ENCODE data around the gene CLDN14. TPM values are rescaled to one million over a fixed set of nuclear protein-coding genes. Genes with fewer than 3 reads are reported as not detected.

CLDN14 gene
- total RNA-seq, 1 donor: not detected

DNA sequence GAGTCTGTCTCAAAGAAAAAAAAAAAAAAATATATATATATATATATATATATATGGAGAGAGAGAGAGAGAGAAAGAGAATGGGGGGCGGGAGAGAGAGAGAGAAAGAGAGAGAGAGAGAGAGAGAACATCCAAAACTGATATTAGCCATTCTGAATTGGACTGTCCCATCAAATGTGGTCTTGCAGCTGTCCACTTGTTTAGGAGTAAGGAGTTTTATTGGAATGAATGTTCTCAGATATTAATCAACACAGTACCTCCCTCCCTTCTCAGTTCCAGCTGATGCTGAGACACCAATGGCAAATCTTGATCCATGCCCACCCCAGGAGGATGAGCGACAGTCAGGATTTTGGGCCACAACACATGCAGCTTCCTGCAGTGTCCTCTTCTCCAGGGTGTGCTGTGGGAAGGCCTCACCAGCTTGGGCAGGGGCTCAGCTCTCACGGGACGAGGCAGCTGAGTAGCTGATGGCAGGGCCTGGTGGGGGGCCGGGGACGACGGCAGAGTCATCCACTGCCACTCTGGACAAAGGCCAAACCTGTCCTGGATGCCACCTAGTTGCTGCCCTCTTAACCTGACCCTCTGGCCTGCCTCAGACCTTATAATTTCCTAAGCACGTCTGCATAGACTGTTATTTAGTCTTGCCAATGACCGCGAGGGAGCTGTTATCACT lies 9.3 kb upstream of the CLDN14 start:
- no peak for DNase-seq (ENCODE audit: low read depth)
- H3K4me3 ChIP-seq (ENCODE audit: low read depth, low read length): no peak overlapping the region
- TF ChIP-seq, protein P1, sequence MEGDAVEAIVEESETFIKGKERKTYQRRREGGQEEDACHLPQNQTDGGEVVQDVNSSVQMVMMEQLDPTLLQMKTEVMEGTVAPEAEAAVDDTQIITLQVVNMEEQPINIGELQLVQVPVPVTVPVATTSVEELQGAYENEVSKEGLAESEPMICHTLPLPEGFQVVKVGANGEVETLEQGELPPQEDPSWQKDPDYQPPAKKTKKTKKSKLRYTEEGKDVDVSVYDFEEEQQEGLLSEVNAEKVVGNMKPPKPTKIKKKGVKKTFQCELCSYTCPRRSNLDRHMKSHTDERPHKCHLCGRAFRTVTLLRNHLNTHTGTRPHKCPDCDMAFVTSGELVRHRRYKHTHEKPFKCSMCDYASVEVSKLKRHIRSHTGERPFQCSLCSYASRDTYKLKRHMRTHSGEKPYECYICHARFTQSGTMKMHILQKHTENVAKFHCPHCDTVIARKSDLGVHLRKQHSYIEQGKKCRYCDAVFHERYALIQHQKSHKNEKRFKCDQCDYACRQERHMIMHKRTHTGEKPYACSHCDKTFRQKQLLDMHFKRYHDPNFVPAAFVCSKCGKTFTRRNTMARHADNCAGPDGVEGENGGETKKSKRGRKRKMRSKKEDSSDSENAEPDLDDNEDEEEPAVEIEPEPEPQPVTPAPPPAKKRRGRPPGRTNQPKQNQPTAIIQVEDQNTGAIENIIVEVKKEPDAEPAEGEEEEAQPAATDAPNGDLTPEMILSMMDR (IDR thresholded peaks at IDR 0.05; ENCODE audit: insufficient read depth, low read depth, low read length): no peak

DNA sequence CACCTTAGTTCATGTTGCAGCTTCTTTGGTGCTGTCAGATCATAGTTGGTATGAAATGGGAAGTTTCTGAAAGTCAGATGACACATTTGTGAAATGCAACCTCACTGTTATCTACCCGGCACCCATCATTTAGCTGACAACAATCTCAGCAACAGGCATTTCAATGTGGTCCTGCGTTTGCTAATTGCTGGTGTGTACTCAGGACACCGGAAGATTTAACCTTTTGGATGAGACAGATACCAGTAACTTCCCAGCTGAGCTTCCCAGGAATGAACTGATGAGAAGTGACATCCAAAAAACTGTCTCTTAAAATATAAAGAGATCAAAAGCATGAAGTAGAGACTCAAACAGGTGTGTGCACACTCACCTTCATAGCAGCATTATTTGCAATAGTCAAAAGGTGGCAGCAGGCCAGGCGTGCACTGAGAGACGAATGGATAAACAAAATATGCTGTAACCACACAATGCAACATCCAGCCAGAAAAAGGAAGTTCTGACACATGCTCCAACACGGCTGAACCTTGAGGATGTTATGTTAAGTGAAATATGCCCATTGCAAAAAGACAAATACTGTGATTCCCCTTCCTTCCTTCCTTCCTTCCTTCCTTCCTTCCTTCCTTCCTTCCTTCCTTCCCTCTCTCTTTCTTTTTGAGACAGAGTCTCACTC lies 7.9 kb upstream of the CLDN14 start:
- no peak overlapping the region for H3K4me3 ChIP-seq (ENCODE audit: low read depth, low read length)
- DNase-seq (ENCODE audit: low read depth): no peak
- TF ChIP-seq, protein P1 (IDR thresholded peaks at IDR 0.05; ENCODE audit: insufficient read depth, low read depth, low read length): no peak

DNA sequence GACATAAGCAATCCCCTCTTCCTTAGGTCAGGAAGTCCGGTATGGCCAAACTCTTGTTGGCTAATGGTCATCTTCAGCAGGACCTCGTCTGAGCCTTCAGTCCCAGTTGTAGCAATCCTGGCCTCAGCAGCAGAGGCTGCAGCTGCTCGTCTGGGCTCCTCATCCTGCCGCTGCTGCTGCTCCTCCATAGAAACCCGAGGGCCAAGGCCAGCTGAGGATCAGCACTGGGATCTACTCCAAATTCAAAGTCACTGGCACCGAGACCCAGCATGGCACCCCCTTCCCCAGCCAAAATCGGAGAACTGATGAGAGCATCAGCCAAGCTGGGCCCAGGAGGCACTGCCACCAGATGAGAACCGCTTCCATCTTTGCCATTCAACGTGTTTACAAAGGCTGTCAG lies 6.3 kb upstream of the CLDN14 start:
- no peak for DNase-seq (ENCODE audit: low read depth)
- H3K4me3 ChIP-seq (ENCODE audit: low read depth, low read length): no peak overlapping the region
- TF ChIP-seq, protein P1 (IDR thresholded peaks at IDR 0.05; ENCODE audit: insufficient read depth, low read depth, low read length): no peak

DNA sequence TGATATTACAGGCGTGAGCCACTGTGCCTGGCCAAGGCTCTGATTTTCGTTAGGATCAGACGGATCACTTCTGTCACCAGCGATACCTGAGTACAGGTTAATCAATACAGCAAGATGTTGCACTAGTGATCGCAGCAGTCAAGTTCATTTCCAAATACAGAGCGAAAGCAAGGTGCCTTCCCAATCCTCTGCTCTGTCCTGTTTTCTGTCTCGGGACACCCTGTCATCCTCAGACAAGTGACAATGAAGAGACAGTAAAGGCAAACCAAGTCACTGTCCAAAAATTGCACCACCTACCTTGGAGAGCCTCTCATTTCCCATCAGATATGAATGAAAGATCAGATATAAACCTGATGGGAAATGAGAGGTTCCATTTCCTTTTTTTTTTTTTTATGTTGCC lies 5.6 kb upstream of the CLDN14 start:
- TF ChIP-seq, protein P1 (IDR thresholded peaks at IDR 0.05; ENCODE audit: insufficient read depth, low read depth, low read length): no peak

DNA sequence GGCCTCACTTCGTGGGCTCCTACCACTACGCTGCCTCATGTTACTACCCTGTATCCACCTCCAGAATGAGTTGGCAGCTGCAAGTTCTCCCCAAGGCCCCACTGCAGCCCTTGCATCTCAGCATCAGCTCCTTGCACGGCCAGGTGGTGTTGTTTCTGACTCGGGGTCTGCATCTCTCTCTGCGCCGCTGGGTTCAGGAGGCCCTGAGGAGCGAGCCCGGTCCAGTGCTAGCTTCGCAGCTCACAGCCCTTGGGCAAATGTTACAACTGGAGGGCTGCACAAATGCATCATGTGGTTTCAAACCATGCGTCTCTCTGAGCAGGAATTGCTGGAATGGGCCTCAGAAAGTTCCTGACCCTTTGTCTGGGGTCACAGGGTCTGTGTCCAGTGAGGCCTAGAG lies 3.2 kb upstream of the CLDN14 start:
- no peak overlapping the region for H3K4me3 ChIP-seq (ENCODE audit: low read depth, low read length)
- DNase-seq (ENCODE audit: low read depth): no peak
- TF ChIP-seq, protein P1 (IDR thresholded peaks at IDR 0.05; ENCODE audit: insufficient read depth, low read depth, low read length): no peak

More for the DNA sequence above, 5.6 kb upstream of the CLDN14 start:
- no peak for DNase-seq (ENCODE audit: low read depth)
- no peak overlapping the region for H3K4me3 ChIP-seq (ENCODE audit: low read depth, low read length)

DNA sequence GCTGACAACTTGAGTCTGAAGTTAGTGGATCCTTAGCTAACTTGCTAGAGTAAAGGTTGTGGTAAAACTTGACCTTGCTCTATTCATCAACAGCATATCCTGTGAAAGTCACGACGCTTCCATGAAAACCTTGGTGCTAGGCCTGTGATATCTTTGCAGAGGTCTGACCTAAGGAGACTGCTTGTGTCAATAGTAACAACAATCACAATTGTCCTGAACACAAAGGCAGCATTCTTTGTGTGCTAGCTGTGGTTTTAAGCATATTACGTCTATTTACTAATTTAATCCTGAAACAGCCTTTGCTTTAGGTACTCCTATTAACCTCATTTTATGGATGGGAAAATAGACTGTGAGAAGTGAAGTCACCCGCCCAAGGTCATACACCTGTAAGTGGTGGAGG lies 2.8 kb upstream of the CLDN14 start:
- TF ChIP-seq, protein P1 (IDR thresholded peaks at IDR 0.05; ENCODE audit: insufficient read depth, low read depth, low read length): no peak
- no peak for DNase-seq (ENCODE audit: low read depth)
- H3K4me3 ChIP-seq (ENCODE audit: low read depth, low read length): no peak overlapping the region
